Pulmonary artery endothelial cell (primary cell): ENCODE data around the gene PPARG. TPM values are rescaled to one million over a fixed set of nuclear protein-coding genes. Genes with fewer than 3 reads are reported as not detected.
"Not testable (repeated sequence)": the region's sequence is repeated elsewhere in the genome, so short reads cannot be mapped to it uniquely, and the experiment has no call there.

ENCODE experiments used
- DNase-seq: peaks from one replicate; pipeline ENCODE4 v3.0.0-alpha.2; 2011; ENCODE audit warnings: low read depth, low spot score
- total RNA-seq: library from RNA; depleted of rRNA; stranded (reverse); fragments of >200 nt; gene quantifications from 2 replicates; pipeline ENCODE4 v1.2.3, GENCODE V29; 2014

Gene PPARG
- total RNA-seq, 1 donor from 2014 or later, result 6.1 TPM

- DNase-seq, result no peak
These were observed 86.7 kb downstream of the PPARG start for GRCh38 chr3:12375572-12375971.

GRCh38 chr3:12379640-12380429 lies 91.0 kb downstream of the PPARG start:
- DNase-seq, result no peak

GRCh38 chr3:12380461-12380860 lies 91.6 kb downstream of the PPARG start:
- no peak for DNase-seq

- DNase-seq, result no peak
These were observed 92.3 kb downstream of the PPARG start for GRCh38 chr3:12381199-12381598.

GRCh38 chr3:12383218-12383617 lies 94.3 kb downstream of the PPARG start:
- no peak for DNase-seq

GRCh38 chr3:12384451-12385233 lies 95.8 kb downstream of the PPARG start:
- DNase-seq, result no peak

- not testable (repeated sequence) for DNase-seq
These were observed 97.8 kb downstream of the PPARG start for GRCh38 chr3:12386514-12387291.

- DNase-seq, result no peak
These were observed 99.3 kb downstream of the PPARG start for GRCh38 chr3:12388185-12388584.

GRCh38 chr3:12392101-12392878 lies 103.4 kb downstream of the PPARG start:
- no peak for DNase-seq

- DNase-seq, result no peak
These were observed 105.0 kb downstream of the PPARG start for GRCh38 chr3:12393894-12394293.

GRCh38 chr3:12394569-12395271 lies 105.8 kb downstream of the PPARG start:
- no peak for DNase-seq

- DNase-seq, result no peak
These were observed 106.6 kb downstream of the PPARG start for GRCh38 chr3:12395349-12396012.

GRCh38 chr3:12396471-12396870 lies 107.6 kb downstream of the PPARG start:
- DNase-seq, result no peak

GRCh38 chr3:12399226-12399625 lies 110.4 kb downstream of the PPARG start:
- no peak for DNase-seq

- peak; percentile 41 for DNase-seq
These were observed 111.8 kb downstream of the PPARG start for GRCh38 chr3:12400616-12401194.

- no peak for DNase-seq
These were observed 112.3 kb downstream of the PPARG start for GRCh38 chr3:12401208-12401607.

GRCh38 chr3:12405432-12406272 lies 116.8 kb downstream of the PPARG start:
- peak; percentile 95 for DNase-seq

- no peak for DNase-seq
These were observed 120.3 kb downstream of the PPARG start for GRCh38 chr3:12408984-12409683.
